GM12878 (cell line): Measurements from ENCODE around the gene PDE6D. TPM values are rescaled to one million over a fixed set of nuclear protein-coding genes. Genes with fewer than 3 reads are reported as not detected.

Experiments
- BCL11A ChIP-seq: IDR thresholded peaks from 2 replicates; pipeline ENCODE4 v1.6.1; 2011; ENCODE audit warnings: low read depth, low read length
- CEBPB ChIP-seq, 2 experiments: fragments of 150-350 bp in 1 of 2; IDR thresholded peaks; 2 replicates each; pipeline ENCODE4 v1.6.1; 2012 to 2014; ENCODE audit warnings: low read depth in 2 of 2, low read length in 2 of 2, borderline replicate concordance in 1 of 2, inconsistent platforms in 1 of 2
- CHD1 ChIP-seq: IDR thresholded peaks from 2 replicates; pipeline ENCODE4 v1.6.1; 2012; ENCODE audit warnings: low read depth, low read length, improper control_type of control experiment
- CREB1 ChIP-seq: IDR thresholded peaks from 2 replicates; pipeline ENCODE4 v1.6.1; 2012; ENCODE audit warnings: low read depth, mild to moderate bottlenecking, inconsistent platforms
- CREM ChIP-seq: IDR thresholded peaks from 2 replicates; pipeline ENCODE4 v1.6.1; 2014; ENCODE audit warnings: antibody characterized with exemption, low read depth
- E2F4 ChIP-seq: IDR thresholded peaks from 2 replicates; pipeline ENCODE4 v1.6.1; 2012; ENCODE audit warnings: low read depth, low read length, improper control_type of control experiment
- IRF5 ChIP-seq: fragments of 450-650 bp; IDR thresholded peaks from 2 replicates; pipeline ENCODE4 v1.6.1; 2017; ENCODE audit warnings: borderline replicate concordance
- KLF5 ChIP-seq: fragments of 450-650 bp; IDR thresholded peaks from 2 replicates; pipeline ENCODE4 v1.6.1; 2014; ENCODE audit warnings: mild to moderate bottlenecking; ENCODE audit not compliant: partially characterized antibody
- LARP7 ChIP-seq: fragments of 450-650 bp; IDR thresholded peaks from 2 replicates; pipeline ENCODE4 v1.6.1; 2017; ENCODE audit warnings: mild to moderate bottlenecking
- MAX ChIP-seq: IDR thresholded peaks from 2 replicates; pipeline ENCODE4 v1.6.1; 2012; ENCODE audit warnings: low read depth, low read length, improper control_type of control experiment
- NFYB ChIP-seq: IDR thresholded peaks from 2 replicates; pipeline ENCODE4 v1.6.1; 2011; ENCODE audit warnings: low read depth, mild to moderate bottlenecking, low read length, improper control_type of control experiment, moderate library complexity; ENCODE audit not compliant: insufficient read depth
- POLR2AphosphoS2 ChIP-seq: IDR thresholded peaks from 2 replicates; pipeline ENCODE4 v1.6.1; 2011; ENCODE audit warnings: low read depth, mild to moderate bottlenecking, low read length, improper control_type of control experiment, moderate library complexity
- RAD21 ChIP-seq: IDR thresholded peaks from 2 replicates; pipeline ENCODE4 v1.6.1; 2011; ENCODE audit warnings: mild to moderate bottlenecking, low read depth, low read length, moderate library complexity; ENCODE audit not compliant: insufficient read depth
- RUNX3 ChIP-seq: IDR thresholded peaks from 2 replicates; pipeline ENCODE4 v1.6.1; 2012; ENCODE audit warnings: low read length, inconsistent platforms
- SP1 ChIP-seq: IDR thresholded peaks from one replicate; pipeline ENCODE4 v1.6.1; 2011; ENCODE audit warnings: low read depth, low read length
- SPI1 ChIP-seq: IDR thresholded peaks from 2 replicates; pipeline ENCODE4 v1.6.1; 2011; ENCODE audit warnings: low read depth, mild to moderate bottlenecking, low read length, moderate library complexity, borderline replicate concordance; ENCODE audit not compliant: insufficient read depth
- ZBTB4 ChIP-seq: fragments of 450-650 bp; formaldehyde crosslinking; IDR thresholded peaks from 2 replicates; pipeline ENCODE4 v1.4.0; 2022; ENCODE audit warnings: mild to moderate bottlenecking, moderate library complexity
- ZNF592 ChIP-seq: fragments of 450-650 bp; IDR thresholded peaks from 2 replicates; pipeline ENCODE4 v1.6.1; 2017; ENCODE audit warnings: mild to moderate bottlenecking, moderate library complexity
- ZZZ3 ChIP-seq: IDR thresholded peaks from 2 replicates; pipeline ENCODE4 v1.6.1; 2011; ENCODE audit warnings: low read depth; ENCODE audit not compliant: control insufficient read depth, insufficient read length
- polyA plus RNA-seq, 11 experiments: library from polyadenylated mRNA; depleted of rRNA in 4 of 11; unstranded in 6 of 11; stranded (reverse) in 5 of 11; fragments of >200 nt; fragmentation: Nextera tagmentation in 4 of 11; fragmentation: Illumina TruSeq in 1 of 11; extraction: Ambion mirVana in 4 of 11; extraction: Trizol in 1 of 11; gene quantifications; 1 replicate in 1 of 11; 2 replicates in 10 of 11; pipeline versions ENCODE4 v1.2.1 to v1.2.3, GENCODE V29; 2011 to 2016; ENCODE audit warnings: inconsistent platforms in 2 of 11, missing spikeins in 2 of 11, low read depth in 1 of 11
- total RNA-seq, 4 experiments: library from RNA; depleted of rRNA in 3 of 4; stranded (reverse); fragments of >200 nt in 3 of 4; fragmentation: Illumina TruSeq in 1 of 4; extraction: Trizol in 1 of 4; gene quantifications; 2 replicates each; pipeline versions ENCODE4 v1.2.1 to v1.2.3, GENCODE V29; 2013 to 2021

The PDE6D gene
- total and polyA plus RNA-seq, 10 of the 15 experiments (the other 5 are each of a cell fraction or from before 2014, with no cell fraction given) = 8.2 to 69.4 (median 56.2) TPM

GRCh38 chr2:231720987-231721966, 59.8 kb downstream of the PDE6D start (continued):
- no peak for TF ChIP-seq ZBTB4 (CRISPR knock-in tag)
- no peak for TF ChIP-seq POLR2AphosphoS2
- peak; percentile 42; the same call in 1 of the 2 replicates for TF ChIP-seq ZNF592
- peak; percentile 61 for TF ChIP-seq RUNX3
- no peak for TF ChIP-seq KLF5
- no peak for TF ChIP-seq LARP7
- no peak for TF ChIP-seq CREB1
- no peak for TF ChIP-seq CEBPB (IDR thresholded peaks at IDR 0.05; ENCODE audit: borderline replicate concordance in 1 of 2, low read depth in 2 of 2, low read length in 2 of 2)
- peak; percentile 23; the same call in 1 of the 2 replicates for TF ChIP-seq BCL11A
- TF ChIP-seq CHD1 = no peak
- TF ChIP-seq NFYB = no peak
- TF ChIP-seq SP1 = peak; percentile 14
- no peak for TF ChIP-seq ZZZ3
- TF ChIP-seq MAX = no peak
- TF ChIP-seq IRF5 = no peak
- TF ChIP-seq E2F4 = no peak
- peak; percentile 25; the same call in 1 of the 2 replicates for TF ChIP-seq CREM
- 0 out of 2 replicates have a peak, but pooled peaks have one; percentile 42 for TF ChIP-seq RAD21
- TF ChIP-seq SPI1 = peak; percentile 97
